Kidney (tissue), 14 donors: ENCODE results near the gene SLC25A21. TPM values are rescaled to one million over a fixed set of nuclear protein-coding genes. Genes with fewer than 3 reads are reported as not detected.

ENCODE experiments used
- DNase-seq, 5 donors: peaks; one replicate each; pipeline ENCODE4 v3.0.0-alpha.2; 2013 to 2020
- FAIRE-seq: peaks from 2 replicates; lab custom pipeline; 2012; peaks lifted over from hg19 to GRCh38; lab: Jason Lieb, UNC
- H3K27ac ChIP-seq, 2 donors: one replicate each; pipeline ENCODE4 v1.7.0; 2013; ENCODE audit warnings: low read depth in 2 of 2, low read length in 2 of 2, inconsistent platforms in 1 of 2
- H3K27me3 ChIP-seq: one replicate; pipeline ENCODE4 v1.7.1; 2013; ENCODE audit warnings: low read length, inconsistent platforms; ENCODE audit not compliant: control insufficient read depth, insufficient read depth
- H3K36me3 ChIP-seq, 3 donors: one replicate each; pipeline versions ENCODE4 v1.7.0 to v1.7.1; 2013; ENCODE audit warnings: low read length in 3 of 3, control low read depth in 1 of 3, inconsistent platforms in 1 of 3; ENCODE audit not compliant: insufficient read depth in 3 of 3, control insufficient read depth in 2 of 3
- H3K4me1 ChIP-seq, 3 donors: one replicate each; pipeline versions ENCODE4 v1.7.0 to v1.7.1; 2013; ENCODE audit warnings: low read length in 3 of 3, inconsistent platforms in 1 of 3, low read depth in 1 of 3; ENCODE audit not compliant: control insufficient read depth in 2 of 3, insufficient read depth in 2 of 3
- H3K4me3 ChIP-seq, 3 donors: one replicate each; pipeline versions ENCODE4 v1.7.0 to v1.8.1; 2013; ENCODE audit warnings: low read length in 3 of 3, control low read depth in 1 of 3, inconsistent platforms in 1 of 3
- H3K9ac ChIP-seq, 3 donors: one replicate each; pipeline versions ENCODE4 v1.7.0 to v1.7.1; 2013; ENCODE audit warnings: low read length in 3 of 3, control low read depth in 1 of 3, inconsistent platforms in 1 of 3
- H3K9me3 ChIP-seq, 3 donors: one replicate each; pipeline versions ENCODE4 v1.7.0 to v1.7.1; 2013; ENCODE audit warnings: low read length in 3 of 3, control low read depth in 1 of 3, inconsistent platforms in 1 of 3; ENCODE audit not compliant: control insufficient read depth in 2 of 3, insufficient read depth in 1 of 3
- CTCF ChIP-seq: IDR thresholded peaks from 3 replicates; pipeline ENCODE4 v1.5.1; 2012; ENCODE audit warnings: mild to moderate bottlenecking, moderate library complexity, borderline replicate concordance; ENCODE audit not compliant: insufficient read depth; ENCODE audit errors: extremely low read depth
- intact Hi-C: fragments of 100-400 bp; cut with DNase I; formaldehyde crosslinking; loops from one replicate; pipeline ENCODE4 v1.11.1; 2022
- polyA plus RNA-seq: library from polyadenylated mRNA; stranded (reverse); fragments of 350-450 nt; fragmentation: Illumina TruSeq; extraction: RNeasy Lipid Tissue Mini Kit (QIAGEN cat#74804); gene quantifications from one replicate; pipeline ENCODE4 v1.2.3, GENCODE V29; 2014; ENCODE audit warnings: low read depth, low replicate concordance; ENCODE audit not compliant: insufficient read depth
- total RNA-seq: library from RNA; stranded (reverse); fragmentation: NEBNext Ultra II Directional; extraction: Animal tissue kit (Norgen Biotek cat#: 25700); gene quantifications from one replicate; pipeline ENCODE4 v1.2.1, GENCODE V29; 2021
- donor health status: control.
- donor health status: control.
- donor health status: control.
- donor health status: control.
- donor health status: control.
- donor health status: DM: yes; HTN: yes; CAD: no.
- donor health status: Normal renal cell carcinoma (clear cell type).

The SLC25A21 gene
- total and polyA plus RNA-seq, 2 donors from 2014 or later, result 1.3 to 1.4 TPM

GRCh38 chr14:36941783-36942521, 230.5 kb downstream of the SLC25A21 start:
- FAIRE-seq (peak; percentile 90), DNase-seq (peak; percentile 72 to 85 (median 77))
- Histone ChIP-seq H3K36me3 (no peaks in the 10 kb centered on the region), H3K9me3 (no peaks in the 10 kb centered on the region), H3K27me3 (no peaks in the 10 kb centered on the region), H3K9ac (no peak overlapping the region), H3K4me1 (no peaks in the 10 kb centered on the region), H3K27ac (no peak overlapping the region), H3K4me3 (no peak overlapping the region)
- peak; percentile 90 for TF ChIP-seq CTCF
- intact Hi-C loops, result no loop called here

- H3K27me3 ChIP-seq, result no peaks in the 10 kb centered on the region
- no peaks in the 10 kb centered on the region for H3K4me1 ChIP-seq
- no peak overlapping the region for H3K9ac ChIP-seq
- H3K4me3 ChIP-seq, result no peak overlapping the region
- DNase-seq (no peak), FAIRE-seq (no peak)
- no peaks in the 10 kb centered on the region for H3K9me3 ChIP-seq
- no peaks in the 10 kb centered on the region for H3K36me3 ChIP-seq
- intact Hi-C loops, result no loop called here
- no peak overlapping the region for H3K27ac ChIP-seq
- TF ChIP-seq CTCF, result no peak
These were observed 231.9 kb downstream of the SLC25A21 start for GRCh38 chr14:36940476-36940875.

- H3K4me1 ChIP-seq, result no peaks in the 10 kb centered on the region
- H3K36me3 ChIP-seq, result no peaks in the 10 kb centered on the region
- no peaks in the 10 kb centered on the region for H3K9me3 ChIP-seq
- DNase-seq, result no peak
- FAIRE-seq, result no peak
- TF ChIP-seq CTCF, result no peak
- no peaks in the 10 kb centered on the region for H3K27me3 ChIP-seq
- intact Hi-C loops, result no loop called here
- no peak overlapping the region for H3K27ac ChIP-seq
- H3K4me3 ChIP-seq, result no peak overlapping the region
- H3K9ac ChIP-seq, result no peak overlapping the region
These were observed 233.1 kb downstream of the SLC25A21 start for GRCh38 chr14:36939265-36939664.
